GM21786 (cell line): ENCODE measurements around the gene RNASE9.
"Not testable (repeated sequence)": the region's sequence is repeated elsewhere in the genome, so short reads cannot be mapped to it uniquely, and the experiment has no call there.

Source experiments
- ATAC-seq: cut with Tn5 transposase; IDR thresholded peaks from one replicate; pipeline ENCODE4 v1.9.1; 2021; ENCODE audit not compliant: unreplicated experiment

The RNASE9 gene

GRCh38 chr14:20560961-20561360, at the start of gene RNASE9:
Gene RNASE9 (minus strand): TSS chr14:20561047.
- ATAC-seq, result no peak

DNA sequence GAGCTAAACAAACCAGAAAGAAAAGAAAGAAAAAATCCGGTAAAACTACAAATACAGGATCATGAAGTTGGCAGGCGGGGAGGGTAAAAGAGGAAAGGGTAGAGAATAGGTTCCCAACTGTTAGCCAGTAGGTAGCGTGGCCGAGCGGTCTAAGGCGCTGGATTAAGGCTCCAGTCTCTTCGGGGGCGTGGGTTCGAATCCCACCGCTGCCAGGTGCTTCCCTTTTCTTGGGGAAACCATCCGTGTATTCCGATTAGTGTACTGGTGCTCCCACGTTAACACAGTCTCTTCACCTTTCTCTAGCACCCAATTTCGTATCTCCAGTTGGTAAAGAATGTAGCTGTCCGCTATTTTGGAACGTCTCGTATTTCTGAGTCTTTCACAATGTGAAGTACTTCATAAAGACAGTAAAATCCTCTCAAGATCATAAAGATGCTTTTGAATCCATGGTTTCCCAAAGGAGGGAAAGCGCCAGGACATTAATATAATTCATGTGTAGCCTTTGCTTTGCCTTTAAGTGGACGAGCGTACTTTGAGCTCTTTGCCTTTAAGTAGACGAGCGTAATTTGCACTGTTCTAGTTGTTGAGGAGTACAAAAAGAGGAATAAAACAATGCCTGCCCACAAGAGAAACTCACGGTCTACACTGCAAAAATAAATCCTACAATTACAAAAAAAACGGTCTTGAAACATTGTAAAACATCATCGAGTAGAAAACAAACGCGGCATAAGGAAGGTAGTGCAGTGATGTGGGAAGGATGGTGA, 49.3 kb upstream of the RNASE9 start:
- ATAC-seq, result no peak

DNA sequence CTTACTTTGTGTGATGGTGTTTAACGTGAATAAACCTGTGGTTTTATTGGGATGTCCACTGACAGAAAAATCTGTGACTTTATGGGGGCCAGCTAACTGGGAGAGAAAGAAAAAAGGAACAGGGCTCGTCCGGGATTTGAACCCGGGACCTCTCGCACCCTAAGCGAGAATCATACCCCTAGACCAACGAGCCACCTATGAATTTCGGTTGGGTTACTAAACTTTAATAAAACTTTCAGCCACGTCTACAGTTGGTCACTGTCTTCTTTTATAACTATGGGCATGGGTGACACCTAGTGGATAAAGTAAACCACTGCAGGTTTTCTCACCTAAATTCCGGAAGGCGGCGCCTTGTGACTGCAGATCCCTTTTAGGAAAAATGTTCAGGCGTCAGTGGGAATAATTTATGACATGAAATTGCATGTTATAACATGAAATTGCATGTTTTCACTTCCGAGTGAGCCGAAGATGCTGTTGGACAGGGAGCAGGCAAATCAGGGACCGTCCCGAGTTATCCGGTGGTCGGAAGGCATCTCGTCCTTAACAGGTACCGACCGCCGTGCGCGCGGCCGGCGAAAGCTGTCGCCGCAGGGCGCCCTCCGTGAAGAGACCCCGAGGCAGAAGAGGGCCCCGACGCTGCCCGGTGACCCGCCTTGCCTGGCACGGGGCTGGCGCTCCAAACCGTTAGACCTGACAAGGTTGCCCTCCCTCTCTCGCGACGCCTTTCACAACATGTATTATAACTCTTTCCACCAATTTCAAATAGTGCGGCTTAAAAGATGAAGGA, 48.6 kb upstream of the RNASE9 start:
- ATAC-seq, result no peak

DNA sequence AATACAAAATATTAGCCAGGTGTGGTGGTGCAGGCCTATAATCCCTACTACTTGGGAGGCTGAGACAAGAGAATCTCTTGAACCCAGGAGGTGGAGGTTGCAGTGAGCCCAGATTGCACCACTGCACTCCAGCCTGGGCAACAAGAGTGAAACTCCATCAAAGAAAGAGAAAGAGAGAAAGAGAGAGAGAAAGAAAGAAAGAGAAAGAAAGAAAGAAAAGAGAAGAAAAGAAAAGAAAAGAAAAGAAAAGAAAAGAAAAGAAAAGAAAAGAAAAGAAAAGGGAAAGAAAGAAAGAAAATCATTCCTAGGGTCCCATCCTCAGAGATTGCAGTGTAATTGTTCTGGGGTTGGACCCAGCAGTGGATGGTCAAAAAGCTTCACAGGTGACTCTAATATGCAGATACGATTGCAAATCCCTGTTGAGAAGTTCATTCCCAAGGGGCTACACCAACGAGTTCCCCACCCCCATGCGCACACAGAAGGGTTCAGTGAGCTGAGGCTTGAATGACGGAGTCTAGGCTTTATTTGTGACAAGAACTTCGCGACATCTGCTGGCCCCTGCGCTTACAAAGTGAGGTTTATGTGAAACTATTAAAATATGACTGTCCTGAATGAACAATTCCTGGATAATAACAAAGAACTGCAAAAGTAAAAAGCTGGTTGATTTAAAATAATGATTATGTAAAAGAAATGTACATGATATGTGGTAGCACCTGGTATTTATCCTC, 47.7 kb upstream of the RNASE9 start:
- ATAC-seq, result no peak

- no peak for ATAC-seq
Measured at GRCh38 chr14:20607617-20608016, 46.8 kb upstream of the RNASE9 start.

DNA sequence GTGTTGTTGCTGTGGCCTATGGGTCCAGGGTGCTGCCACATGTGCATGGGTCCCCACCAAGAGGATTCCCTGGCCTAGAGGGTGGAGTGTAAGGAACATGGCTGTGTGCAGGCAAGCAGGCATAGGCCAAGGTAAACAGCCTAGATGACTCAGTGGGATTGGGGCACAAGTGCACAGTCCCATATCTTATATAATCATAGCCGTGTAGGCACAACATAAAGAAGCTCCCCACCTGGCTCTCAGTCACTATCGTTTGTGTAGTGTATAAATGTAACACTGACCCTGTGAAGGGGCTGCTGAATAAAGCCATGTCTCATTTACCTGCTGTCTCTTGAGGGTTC, 46.0 kb upstream of the RNASE9 start:
- ATAC-seq, result no peak

- no peak for ATAC-seq
Measured at GRCh38 chr14:20606190-20606901, 45.5 kb upstream of the RNASE9 start.

DNA sequence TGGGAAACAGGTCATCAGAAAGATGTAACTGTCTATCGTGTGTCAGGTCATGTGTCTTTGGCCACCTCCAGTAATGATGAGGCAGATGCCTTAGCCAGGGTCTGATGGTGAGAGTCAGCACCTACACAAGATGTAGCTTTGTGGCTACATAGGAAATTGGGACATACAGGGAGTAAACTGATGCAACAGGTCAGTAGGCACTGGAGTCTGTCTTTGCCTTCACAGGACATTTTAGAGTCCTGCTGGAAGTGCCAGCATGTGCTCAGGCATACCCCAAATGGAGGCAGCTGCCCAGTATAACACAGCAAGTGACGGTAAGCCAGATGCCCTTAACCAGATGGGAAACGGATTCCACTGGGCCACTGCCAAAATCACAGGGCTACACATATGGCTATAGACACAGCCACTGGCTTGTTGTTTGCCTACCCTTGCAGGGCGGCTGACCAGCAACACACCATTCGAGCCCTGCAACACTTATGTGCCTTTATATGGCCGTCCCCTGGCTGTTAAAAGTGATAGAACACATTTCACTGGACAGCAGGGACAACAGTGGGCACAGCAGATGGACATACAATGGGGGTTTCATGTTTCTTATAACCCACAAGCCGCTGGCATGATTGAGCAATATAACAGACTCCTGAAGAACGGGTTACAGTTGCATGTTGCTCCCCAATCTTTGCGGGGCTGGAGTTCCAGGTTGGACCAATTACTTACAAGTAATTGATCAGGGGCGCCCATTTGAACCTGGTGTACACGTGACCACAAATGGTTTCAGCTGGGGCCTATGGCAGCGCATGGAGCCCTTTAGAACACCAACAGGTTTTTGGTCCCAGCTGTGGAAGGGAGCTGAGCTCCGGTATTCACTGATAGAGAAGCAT, 43.2 kb upstream of the RNASE9 start:
- no peak for ATAC-seq

DNA sequence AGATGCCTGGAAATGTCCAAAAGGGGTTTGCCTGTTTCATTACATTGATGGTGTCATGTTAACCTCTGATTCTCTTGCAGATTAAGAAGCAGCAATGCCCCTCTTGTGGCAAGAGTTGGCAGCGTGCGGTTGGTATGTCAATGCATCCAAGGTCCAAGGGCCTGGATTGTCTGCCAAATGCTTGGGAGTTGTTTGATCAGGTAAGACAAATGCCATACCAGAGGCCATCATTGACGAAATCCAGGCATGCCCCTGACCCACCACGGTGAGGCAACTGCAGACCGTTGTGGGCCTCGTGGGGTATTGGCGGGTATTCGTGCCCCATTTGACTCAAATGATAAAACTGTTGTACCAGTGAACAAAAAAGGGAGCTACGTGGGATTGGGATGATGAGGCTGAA, 41.7 kb upstream of the RNASE9 start:
- no peak for ATAC-seq

- ATAC-seq, result no peak
Measured at GRCh38 chr14:20601522-20601921, 40.7 kb upstream of the RNASE9 start.

DNA sequence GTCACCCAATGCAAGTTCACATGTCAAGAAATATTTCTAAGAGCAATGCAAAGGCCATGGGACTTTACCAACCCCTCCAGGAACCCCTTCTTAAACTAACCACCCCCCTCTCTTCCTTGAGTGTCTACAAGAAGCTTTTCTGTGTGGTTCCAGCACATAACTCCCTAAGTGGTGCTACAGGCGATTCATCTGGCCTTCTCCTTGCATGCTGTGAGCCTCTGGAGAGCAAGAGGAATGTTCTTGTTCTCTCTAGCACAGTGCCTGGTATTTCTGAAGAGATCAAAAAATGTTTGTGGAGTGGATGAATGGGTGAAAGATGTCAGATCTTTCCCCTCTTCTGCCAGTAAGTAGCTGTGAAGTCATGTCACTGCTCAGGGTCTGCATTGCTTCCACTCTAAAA, 36.3 kb upstream of the RNASE9 start:
- no peak for ATAC-seq

DNA sequence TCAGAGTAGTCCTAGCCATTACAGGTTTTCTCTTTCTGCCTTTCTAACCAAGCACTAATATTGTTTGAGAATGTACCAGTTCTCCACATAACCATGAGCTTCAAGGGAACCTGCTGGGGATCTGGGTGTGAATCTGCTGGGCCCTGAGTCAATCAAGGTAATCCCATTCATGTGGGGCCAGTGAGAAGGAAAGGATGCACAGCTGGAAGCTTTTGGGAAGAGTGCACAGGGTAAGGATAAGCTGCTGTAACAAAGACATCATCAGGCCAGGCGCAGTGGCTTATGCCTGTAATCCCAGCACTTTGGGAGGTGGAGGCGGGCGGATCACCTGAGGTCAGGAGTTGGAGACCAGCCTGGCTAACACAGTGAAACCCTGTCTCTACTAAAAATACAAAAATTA, 34.9 kb upstream of the RNASE9 start:
- not testable (repeated sequence) for ATAC-seq

DNA sequence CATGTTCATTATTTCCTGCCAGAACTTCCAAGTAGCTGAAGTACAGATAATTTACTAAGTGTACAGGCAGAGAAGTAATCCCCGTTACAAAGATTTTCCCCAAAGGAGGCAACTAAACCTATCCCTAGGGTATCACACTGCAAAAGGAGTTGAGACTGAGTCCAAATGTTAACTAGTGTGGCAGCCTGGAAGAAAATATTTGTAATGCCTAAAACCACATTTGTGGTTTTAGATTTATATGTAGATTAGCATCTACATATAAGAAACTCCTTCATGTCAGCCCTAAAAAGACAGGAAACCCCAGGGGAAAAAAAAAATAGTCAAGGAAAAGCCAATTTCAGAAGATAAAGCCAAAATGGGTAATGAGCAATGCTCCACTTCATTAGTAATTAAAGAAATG, 31.7 kb upstream of the RNASE9 start:
- ATAC-seq, result no peak

DNA sequence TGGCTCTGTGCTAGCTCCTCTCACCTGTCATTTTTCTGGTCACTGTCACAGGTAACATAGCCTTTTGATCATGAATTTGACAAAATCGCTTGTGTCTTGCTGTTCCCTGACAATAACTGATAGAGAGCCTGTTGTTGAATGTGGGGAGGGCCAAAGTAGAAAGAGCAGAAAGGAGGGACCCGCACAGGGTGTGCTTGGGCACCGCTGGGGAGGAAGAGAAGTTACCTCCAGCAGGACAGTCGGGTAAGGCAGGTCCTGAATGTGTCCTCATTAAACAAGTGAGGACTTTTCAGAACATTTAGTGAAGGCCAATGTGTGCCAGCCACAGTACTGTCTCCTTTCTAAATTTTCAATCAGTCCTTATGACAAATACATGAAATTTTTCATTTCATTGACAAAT, 30.4 kb upstream of the RNASE9 start, which contains the start of gene RNASE12:
Gene RNASE12 (minus strand): TSS at position 142 of the 400 bp plus-strand sequence. CDS start 653 bp downstream, outside the sequence.
- ATAC-seq, result no peak

GRCh38 chr14:20587489-20588154, 26.8 kb upstream of the RNASE9 start, which contains the start of gene RNASE11:
Gene RNASE11 (minus strand): TSS chr14:20588001.
- ATAC-seq, result no peak

- no peak for ATAC-seq
Measured at GRCh38 chr14:20583908-20584307, 23.1 kb upstream of the RNASE9 start.

GRCh38 chr14:20583142-20583541, 22.3 kb upstream of the RNASE9 start:
- ATAC-seq, result no peak

GRCh38 chr14:20580242-20580641, 19.4 kb upstream of the RNASE9 start:
- ATAC-seq, result no peak

DNA sequence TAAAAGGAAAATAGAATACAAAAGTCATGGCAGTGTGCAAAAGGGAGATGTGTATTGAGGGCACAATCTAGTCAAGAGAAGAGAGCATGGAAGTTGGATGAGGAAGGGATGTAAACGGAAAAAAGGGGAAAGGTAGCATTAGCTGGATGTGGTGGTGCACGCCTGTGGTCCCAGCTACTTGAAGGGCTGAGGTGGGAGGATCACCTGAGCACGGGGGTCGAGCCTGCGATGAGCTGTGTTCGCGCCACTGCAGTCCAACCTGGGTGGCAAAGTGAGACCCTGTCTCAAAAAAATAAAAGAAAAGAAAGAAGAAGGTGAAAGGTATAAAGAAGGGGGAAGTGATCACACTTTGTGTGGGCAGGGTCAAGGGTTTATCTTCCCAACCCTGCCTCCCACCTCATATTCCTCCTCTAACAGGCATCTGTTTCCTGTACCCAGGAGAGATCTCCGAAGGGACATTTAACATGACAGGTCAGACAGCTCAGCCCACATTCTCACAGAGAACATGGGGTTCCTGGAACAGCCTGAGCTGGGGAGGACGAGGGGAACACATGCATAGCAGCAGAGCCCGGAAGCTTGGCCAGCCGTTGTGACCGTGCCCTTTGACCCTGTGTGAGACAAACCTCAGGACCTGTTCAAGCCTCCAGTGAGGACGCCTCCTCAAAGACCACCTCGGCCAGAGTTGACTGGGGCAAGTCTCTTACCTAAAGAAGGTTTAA, 18.1 kb upstream of the RNASE9 start:
- no peak for ATAC-seq
